GM18511 (cell line): ENCODE data around the gene DISC1.

Source experiments
- ATAC-seq: cut with Tn5 transposase; IDR thresholded peaks from one replicate; pipeline ENCODE4 v1.9.1; 2021; ENCODE audit warnings: mild to moderate bottlenecking, moderate library complexity; ENCODE audit not compliant: unreplicated experiment

The DISC1 gene

DNA sequence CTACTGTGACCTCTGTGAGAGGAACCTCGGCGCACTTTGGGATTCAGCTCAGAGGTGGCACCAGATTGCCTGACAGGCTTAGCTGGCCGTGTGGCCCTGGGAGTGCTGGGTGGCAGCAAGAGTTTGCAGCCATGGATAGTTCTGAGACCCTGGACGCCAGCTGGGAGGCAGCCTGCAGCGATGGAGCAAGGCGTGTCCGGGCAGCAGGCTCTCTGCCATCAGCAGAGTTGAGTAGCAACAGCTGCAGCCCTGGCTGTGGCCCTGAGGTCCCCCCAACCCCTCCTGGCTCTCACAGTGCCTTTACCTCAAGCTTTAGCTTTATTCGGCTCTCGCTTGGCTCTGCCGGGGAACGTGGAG lies 67.5 kb downstream of the DISC1 start:
- no peak for ATAC-seq

DNA sequence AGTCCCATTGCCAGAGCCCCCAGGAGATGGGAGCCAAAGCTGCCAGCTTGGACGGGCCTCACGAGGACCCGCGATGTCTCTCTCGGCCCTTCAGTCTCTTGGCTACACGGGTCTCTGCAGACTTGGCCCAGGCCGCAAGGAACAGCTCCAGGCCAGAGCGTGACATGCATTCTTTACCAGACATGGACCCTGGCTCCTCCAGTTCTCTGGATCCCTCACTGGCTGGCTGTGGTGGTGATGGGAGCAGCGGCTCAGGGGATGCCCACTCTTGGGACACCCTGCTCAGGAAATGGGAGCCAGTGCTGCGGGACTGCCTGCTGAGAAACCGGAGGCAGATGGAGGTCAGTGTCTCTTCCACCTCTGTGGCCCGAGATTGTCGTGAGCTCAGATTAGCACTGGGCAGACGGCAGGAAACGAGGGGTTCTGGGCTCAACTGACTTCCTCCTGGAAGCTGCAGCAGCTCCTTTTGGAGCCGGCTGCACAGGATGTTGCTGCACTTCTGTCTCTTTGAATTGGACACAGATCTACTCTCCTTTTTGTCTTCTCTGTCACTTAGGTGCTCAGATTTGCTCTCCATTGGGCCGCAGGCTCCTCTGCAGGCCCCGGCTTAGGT lies 68.0 kb downstream of the DISC1 start:
- no peak for ATAC-seq

- ATAC-seq = no peak
Observed at GRCh38 chr1:231695439-231696255, 69.1 kb downstream of the DISC1 start.

DNA sequence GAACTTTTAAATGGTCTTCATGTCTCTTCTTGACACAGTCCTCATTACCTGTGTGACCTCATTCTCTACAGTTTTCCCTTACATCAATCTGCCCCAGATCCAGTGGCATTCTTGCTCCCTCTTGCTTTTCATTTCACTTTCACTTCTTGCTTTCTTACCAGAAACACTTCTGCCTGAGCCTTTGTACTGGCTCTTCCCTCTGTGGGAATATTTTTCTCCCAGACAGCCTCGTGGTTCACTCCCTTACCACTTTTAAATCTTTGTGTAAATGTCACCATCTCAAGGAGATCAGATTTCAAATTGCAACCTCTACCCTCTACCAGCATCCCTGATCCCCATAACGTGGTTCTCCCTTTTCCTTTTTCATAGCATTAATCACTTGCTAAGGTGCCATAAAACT lies 73.2 kb downstream of the DISC1 start:
- ATAC-seq = no peak

DNA sequence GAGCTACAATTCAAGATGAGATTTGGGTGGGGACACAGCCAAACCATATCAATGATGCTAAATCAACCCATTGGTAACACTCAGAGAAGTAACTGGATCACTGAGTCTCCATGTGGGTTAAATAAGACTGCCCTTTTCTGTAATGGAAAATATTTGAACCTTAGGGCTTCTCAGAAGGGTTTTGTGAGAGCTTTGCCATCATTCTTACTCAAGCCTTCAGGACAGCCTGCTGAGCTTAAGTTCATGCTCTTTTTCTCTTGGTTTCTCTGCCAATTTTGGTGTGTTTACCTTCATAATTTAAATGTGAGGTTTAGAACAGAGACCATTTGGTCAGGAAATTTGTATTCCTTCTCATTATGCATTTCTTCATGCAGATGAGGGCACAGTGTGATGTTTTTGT lies 74.7 kb downstream of the DISC1 start:
- no peak for ATAC-seq

DNA sequence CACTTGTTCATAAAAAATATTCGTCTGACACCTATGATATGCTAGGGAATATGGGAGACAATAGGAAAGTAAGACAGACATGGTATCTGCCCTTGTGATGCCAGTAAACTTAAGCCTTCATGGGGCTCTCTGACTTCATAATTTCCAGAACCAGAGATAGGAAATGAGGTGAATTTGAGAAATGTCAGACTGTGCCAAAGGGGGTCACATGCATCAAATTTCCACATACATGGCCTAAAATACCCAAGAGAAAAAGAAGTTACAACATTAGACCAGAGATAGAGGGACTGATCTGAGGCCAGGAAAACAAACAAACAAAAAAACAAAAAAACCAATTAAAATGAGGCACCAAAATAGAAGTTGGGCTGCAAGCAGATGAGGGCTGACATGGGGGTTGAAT lies 75.7 kb downstream of the DISC1 start:
- no peak for ATAC-seq

DNA sequence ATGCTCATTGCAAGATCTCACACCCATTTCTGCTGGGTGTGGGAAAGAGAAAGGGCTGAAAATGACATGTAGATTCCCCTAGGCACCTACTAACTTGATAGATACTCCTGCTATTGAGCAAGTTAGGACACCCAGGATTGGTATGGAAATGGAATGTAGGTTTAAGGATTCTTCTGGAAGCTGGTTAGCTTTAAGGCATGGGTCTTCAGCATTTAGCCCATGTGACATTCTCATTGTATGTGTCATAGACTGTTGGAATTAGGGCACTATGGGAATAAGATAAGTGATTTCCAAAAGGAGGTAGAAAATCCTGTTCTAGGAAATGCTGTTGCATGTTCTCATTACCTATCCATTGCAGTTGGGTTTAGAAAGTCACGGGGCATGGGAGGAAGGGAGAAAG lies 76.2 kb downstream of the DISC1 start:
- ATAC-seq = no peak

- no peak for ATAC-seq
Observed at GRCh38 chr1:231705806-231706760, 79.5 kb downstream of the DISC1 start.

GRCh38 chr1:231706934-231707333 lies 80.3 kb downstream of the DISC1 start:
- no peak for ATAC-seq

DNA sequence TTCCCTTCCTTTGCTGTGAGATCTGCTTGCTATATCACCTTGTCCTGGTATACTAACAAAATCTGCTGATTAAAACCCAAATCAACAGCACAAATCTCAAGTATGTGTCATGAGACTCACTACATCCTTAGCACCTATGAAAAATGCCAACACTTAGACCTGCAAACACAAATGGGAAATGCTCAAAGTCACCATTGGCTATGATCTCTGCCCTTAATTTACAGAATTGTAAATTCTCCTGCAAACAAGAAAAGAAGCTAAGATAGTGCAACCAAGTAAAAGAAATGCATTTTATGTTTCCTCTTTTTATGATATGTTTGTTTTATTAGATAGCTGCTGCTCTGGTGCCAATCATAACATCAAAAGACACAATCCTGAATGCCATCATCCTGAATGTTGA lies 80.8 kb downstream of the DISC1 start:
- no peak for ATAC-seq

DNA sequence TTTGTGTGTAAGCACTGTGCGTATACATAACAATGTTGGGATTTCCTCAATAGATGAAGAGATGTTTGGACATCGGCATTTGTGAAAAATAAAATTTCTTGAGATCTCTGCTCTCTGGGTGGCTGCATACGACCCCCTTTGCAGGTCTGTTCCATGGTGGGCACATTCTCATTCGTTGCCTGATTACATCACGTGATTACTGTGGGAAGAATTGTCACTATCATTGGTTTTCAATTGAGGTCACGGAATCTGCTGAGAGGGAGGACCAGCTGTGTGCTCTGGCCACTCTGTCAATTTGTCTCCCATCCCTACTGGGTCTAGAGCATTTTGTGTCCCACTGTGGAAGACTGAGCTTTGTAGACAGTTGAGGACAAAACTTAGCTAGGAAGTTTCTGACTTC lies 81.8 kb downstream of the DISC1 start:
- no peak for ATAC-seq

GRCh38 chr1:231714440-231714839 lies 87.8 kb downstream of the DISC1 start:
- no peak for ATAC-seq

DNA sequence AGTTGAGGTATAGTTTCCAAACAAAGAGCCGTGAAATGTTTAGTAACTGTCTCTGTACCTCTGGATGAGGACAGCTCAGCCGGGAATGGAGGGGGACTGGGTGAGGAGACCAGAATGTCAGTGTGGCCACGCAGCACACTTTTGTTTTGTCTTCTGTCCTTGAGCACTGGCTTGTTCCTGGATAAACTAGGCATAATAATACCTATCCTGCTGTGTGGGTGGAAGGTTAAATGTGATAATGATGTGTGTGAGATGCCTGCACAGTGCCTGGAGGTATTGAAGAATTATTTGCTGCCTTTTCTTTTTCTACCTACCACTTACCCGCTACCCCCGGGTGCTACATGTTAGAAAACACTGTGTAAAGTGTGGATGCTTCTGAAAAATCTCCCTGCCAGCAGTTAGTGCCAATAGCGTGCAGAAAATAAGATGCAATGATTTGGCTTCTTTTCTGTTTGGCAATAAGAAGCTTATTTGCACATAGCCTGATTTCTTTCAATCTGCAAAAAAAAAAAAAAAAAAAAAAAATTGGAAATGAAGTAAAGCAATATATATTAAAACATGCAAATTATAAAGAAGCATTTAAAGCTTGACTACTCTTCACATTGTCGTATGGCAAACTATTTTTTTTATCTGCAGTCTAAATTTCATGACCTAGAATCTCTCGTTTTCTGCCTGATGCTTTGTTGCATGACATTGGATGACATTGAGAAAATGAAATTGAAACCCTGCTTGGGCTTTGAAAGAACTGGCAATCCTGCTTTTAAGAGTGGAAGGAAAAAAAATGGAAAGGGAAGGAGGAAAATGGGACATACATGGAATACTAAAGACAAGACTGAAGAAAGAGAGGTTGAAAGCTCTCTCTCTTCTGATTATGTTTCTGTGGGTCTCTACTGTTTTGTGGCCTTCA lies 89.5 kb downstream of the DISC1 start:
- no peak for ATAC-seq

GRCh38 chr1:231716879-231717278 lies 90.3 kb downstream of the DISC1 start:
- ATAC-seq = no peak

- ATAC-seq = no peak
Observed at GRCh38 chr1:231719485-231720183, 93.0 kb downstream of the DISC1 start.

DNA sequence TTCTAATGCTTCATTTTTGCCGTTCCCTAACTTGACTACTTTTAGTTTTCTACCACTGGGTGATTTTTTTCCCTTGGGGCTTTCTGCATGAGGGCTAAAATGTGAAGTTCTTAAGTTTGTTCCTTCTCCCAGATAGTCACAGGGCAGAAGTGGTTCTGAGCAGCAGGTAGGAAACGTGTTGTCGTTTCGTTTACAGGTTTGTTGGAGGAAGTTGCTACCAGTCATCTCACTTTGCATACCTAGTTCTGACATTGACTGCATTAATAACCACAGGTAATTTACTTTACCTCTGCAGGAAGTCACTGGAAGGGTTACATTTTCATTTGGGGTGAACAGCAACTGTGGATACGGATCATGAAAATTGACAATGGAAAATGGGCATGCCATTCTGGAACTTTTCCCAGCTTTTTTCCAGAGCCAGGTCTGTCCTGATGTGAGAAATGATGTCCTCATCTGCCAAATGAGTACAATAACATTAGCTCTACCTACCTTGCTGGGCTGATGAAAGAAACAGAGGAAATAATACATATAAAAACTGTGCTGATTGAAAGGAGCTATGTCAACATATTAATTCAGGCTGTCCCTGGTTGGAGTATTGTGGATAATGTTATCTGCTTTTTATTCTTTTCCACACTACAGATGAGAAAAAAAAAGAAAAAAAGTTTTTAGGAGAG lies 94.2 kb downstream of the DISC1 start:
- no peak for ATAC-seq

DNA sequence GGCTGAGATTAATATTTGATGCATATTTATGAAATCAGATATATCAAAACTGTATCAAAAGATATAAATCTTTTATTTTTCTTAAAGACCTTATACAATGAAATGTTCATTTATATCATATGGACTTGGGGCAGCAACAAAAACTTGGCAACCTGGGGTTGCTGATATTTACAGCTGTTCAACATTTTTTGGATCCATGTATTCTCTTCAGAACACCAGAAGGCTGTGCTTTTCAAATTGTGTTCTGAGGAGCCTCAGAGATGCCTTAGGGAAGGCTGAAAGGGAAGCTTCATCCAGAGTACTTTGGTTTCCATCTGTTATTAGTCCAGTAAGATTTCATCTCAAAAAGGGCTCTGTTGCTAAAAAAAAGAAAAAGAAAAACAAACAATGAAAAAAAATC lies 94.8 kb downstream of the DISC1 start:
- no peak for ATAC-seq

DNA sequence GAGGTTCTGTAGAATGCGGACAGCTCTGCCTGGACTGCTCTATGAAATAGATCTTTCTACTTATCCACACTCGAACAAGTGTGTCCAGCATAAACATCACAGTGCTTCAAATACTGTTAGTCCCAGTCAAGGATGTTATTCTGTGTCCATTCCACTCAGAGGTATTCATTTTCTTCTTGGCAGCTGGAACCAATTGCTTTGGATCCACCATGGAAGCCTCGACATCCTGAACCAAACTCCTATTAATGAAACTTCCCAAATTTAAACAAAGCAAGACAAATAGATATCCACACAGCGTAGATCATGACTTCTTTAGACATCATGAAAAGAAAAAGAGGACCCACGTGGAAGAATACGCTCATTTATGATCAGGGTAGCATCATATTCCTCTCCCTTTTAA lies 95.8 kb downstream of the DISC1 start:
- no peak for ATAC-seq

DNA sequence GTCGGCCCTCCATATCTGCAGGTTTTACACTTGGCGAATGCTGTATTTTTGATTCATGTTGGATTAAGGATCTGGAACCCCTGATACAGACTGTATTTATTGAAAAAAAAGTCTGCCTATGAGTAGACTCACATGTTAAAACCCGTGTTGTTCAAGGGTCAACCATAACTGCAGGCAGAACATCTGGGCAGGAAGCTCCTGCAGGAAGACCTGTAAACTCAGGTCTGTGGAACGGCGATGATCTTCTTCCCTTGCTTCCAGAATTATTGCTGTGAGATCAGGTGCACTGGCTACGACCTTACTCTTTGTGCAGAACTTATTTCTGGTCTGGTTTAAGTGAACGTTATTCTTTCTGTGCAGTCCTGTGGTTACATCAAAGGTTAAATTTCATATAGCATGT lies 96.6 kb downstream of the DISC1 start:
- no peak for ATAC-seq
